Effector memory CD4-positive, alpha-beta T cell (primary cell): Measurements from ENCODE around the gene CDK5.

Experiments used
- DNase-seq, 3 donors: peaks; one replicate each; pipeline ENCODE4 v3.0.0-alpha.2; 2020
- H3K27ac ChIP-seq: 2 replicates; pipeline ENCODE4 v1.7.0; 2013; ENCODE audit warnings: mild to moderate bottlenecking, low read length, moderate library complexity; ENCODE audit not compliant: insufficient read depth, poor library complexity, severe bottlenecking
- H3K27me3 ChIP-seq: replicated peaks from 2 replicates; pipeline ENCODE4 v1.7.0; 2013; ENCODE audit warnings: mild to moderate bottlenecking, low read length; ENCODE audit not compliant: insufficient read depth, control insufficient read depth, poor library complexity, severe bottlenecking
- H3K36me3 ChIP-seq: 2 replicates; pipeline ENCODE4 v1.7.0; 2013; ENCODE audit warnings: mild to moderate bottlenecking, low read length, moderate library complexity; ENCODE audit not compliant: control insufficient read depth, insufficient read depth
- H3K4me1 ChIP-seq: 2 replicates; pipeline ENCODE4 v1.7.0; 2013; ENCODE audit warnings: low read length, mild to moderate bottlenecking; ENCODE audit not compliant: control insufficient read depth, insufficient read depth, poor library complexity, severe bottlenecking
- H3K4me3 ChIP-seq: 2 replicates; pipeline ENCODE4 v1.7.0; 2013; ENCODE audit warnings: low read length, low read depth, mild to moderate bottlenecking; ENCODE audit not compliant: insufficient read depth, poor library complexity, severe bottlenecking
- H3K9me3 ChIP-seq: 2 replicates; pipeline ENCODE4 v1.7.0; 2013; ENCODE audit warnings: mild to moderate bottlenecking, low read length, moderate library complexity; ENCODE audit not compliant: control insufficient read depth

CDK5 gene

GRCh38 chr7:151024435-151025056 is 33.2 kb downstream of the CDK5 start, which contains the start of gene ATG9B:
Gene ATG9B (minus strand): TSS chr7:151024494. CDS start chr7:151024423, 71 bp downstream.
- no peak for DNase-seq
- Histone ChIP-seq H3K27me3 (peaks cover 2% of the 10 kb centered on the region), H3K4me1 (no peaks in the 10 kb centered on the region), H3K27ac (no peak within 1 kb of the TSS), H3K36me3 (no peaks in the 10 kb centered on the region), H3K4me3 (no peak within 1 kb of the TSS), H3K9me3 (no peaks in the 10 kb centered on the region)

- Histone ChIP-seq H3K27me3 (peaks cover 2% of the 10 kb centered on the region), H3K4me3 (no peak overlapping the region), H3K4me1 (peaks cover 10% of the 10 kb centered on the region), H3K36me3 (no peaks in the 10 kb centered on the region), H3K27ac (no peak overlapping the region), H3K9me3 (no peaks in the 10 kb centered on the region)
- no peak for DNase-seq
Measured at GRCh38 chr7:151023232-151023631, 34.5 kb downstream of the CDK5 start.

- Histone ChIP-seq H3K4me1 (peaks cover 31% of the 10 kb centered on the region), H3K36me3 (no peaks in the 10 kb centered on the region), H3K27ac (no peak overlapping the region), H3K27me3 (peaks cover 2% of the 10 kb centered on the region), H3K9me3 (no peaks in the 10 kb centered on the region), H3K4me3 (no peak overlapping the region)
- DNase-seq, result no peak
Measured at GRCh38 chr7:151020231-151020630, 37.5 kb downstream of the CDK5 start.

GRCh38 chr7:151019130-151019447 is 38.6 kb downstream of the CDK5 start:
- H3K9me3 ChIP-seq, result no peaks in the 10 kb centered on the region
- H3K27me3 ChIP-seq, result peaks cover 2% of the 10 kb centered on the region
- peak overlapping the region; percentile 44 for H3K4me3 ChIP-seq
- peaks cover 43% of the 10 kb centered on the region for H3K4me1 ChIP-seq
- H3K27ac ChIP-seq, result no peak overlapping the region
- DNase-seq, result no peak
- no peaks in the 10 kb centered on the region for H3K36me3 ChIP-seq

- Histone ChIP-seq H3K4me3 (peak overlapping the region; percentile 44), H3K4me1 (peaks cover 48% of the 10 kb centered on the region), H3K36me3 (no peaks in the 10 kb centered on the region), H3K27ac (peak overlapping the region; percentile 10), H3K9me3 (no peaks in the 10 kb centered on the region), H3K27me3 (peaks cover 2% of the 10 kb centered on the region)
- peak in 1 of 3 donors; percentile 24 for DNase-seq
Measured at GRCh38 chr7:151018421-151019129, 39.1 kb downstream of the CDK5 start.

GRCh38 chr7:151017953-151018420 is 39.7 kb downstream of the CDK5 start:
- no peaks in the 10 kb centered on the region for H3K36me3 ChIP-seq
- peak overlapping the region; percentile 10 for H3K27ac ChIP-seq
- H3K9me3 ChIP-seq, result no peaks in the 10 kb centered on the region
- H3K4me1 ChIP-seq, result peaks cover 53% of the 10 kb centered on the region
- peak overlapping the region; percentile 20 for H3K4me3 ChIP-seq
- H3K27me3 ChIP-seq, result peaks cover 2% of the 10 kb centered on the region
- peak; percentile 55 to 65 (median 59) for DNase-seq

GRCh38 chr7:151017370-151017952 is 40.2 kb downstream of the CDK5 start:
- Histone ChIP-seq H3K27me3 (peaks cover 2% of the 10 kb centered on the region), H3K4me3 (peak overlapping the region; percentile 20), H3K36me3 (no peaks in the 10 kb centered on the region), H3K4me1 (peaks cover 58% of the 10 kb centered on the region), H3K9me3 (no peaks in the 10 kb centered on the region), H3K27ac (peak overlapping the region; percentile 10)
- no peak for DNase-seq

GRCh38 chr7:151016942-151017341 is 40.8 kb downstream of the CDK5 start:
- H3K4me1 ChIP-seq, result peaks cover 64% of the 10 kb centered on the region
- H3K36me3 ChIP-seq, result no peaks in the 10 kb centered on the region
- no peaks in the 10 kb centered on the region for H3K9me3 ChIP-seq
- no peak overlapping the region for H3K4me3 ChIP-seq
- DNase-seq, result no peak
- H3K27ac ChIP-seq, result peak overlapping the region; percentile 1
- H3K27me3 ChIP-seq, result peaks cover 2% of the 10 kb centered on the region

- Histone ChIP-seq H3K4me1 (peaks cover 67% of the 10 kb centered on the region), H3K9me3 (no peaks in the 10 kb centered on the region), H3K27ac (no peak overlapping the region), H3K4me3 (no peak overlapping the region), H3K36me3 (no peaks in the 10 kb centered on the region), H3K27me3 (peaks cover 2% of the 10 kb centered on the region)
- DNase-seq, result no peak
Measured at GRCh38 chr7:151016505-151016904, 41.2 kb downstream of the CDK5 start.

- Histone ChIP-seq H3K27ac (no peak overlapping the region), H3K36me3 (no peaks in the 10 kb centered on the region), H3K27me3 (peaks cover 2% of the 10 kb centered on the region), H3K4me1 (peaks cover 69% of the 10 kb centered on the region), H3K4me3 (no peak overlapping the region), H3K9me3 (no peaks in the 10 kb centered on the region)
- DNase-seq, result no peak
Measured at GRCh38 chr7:151015967-151016366, 41.7 kb downstream of the CDK5 start.
